DMS153 treated with DMSO at 0.1 percent for 48 hours (cell line): ENCODE results near the gene SEC31B.

ENCODE experiments used
- DNase-seq: peaks from one replicate; lab custom pipeline; 2025; ENCODE audit not compliant: unreplicated experiment; lab: John Stamatoyannopoulos, UW

SEC31B gene

GRCh38 chr10:100446130-100446761 is 73.4 kb downstream of the SEC31B start:
- no peak for DNase-seq

- DNase-seq: no peak
These were observed 77.1 kb downstream of the SEC31B start for GRCh38 chr10:100442548-100442947.

- DNase-seq: no peak
These were observed 80.9 kb downstream of the SEC31B start for GRCh38 chr10:100438674-100439315.
